ENCODE results near the gene FGF21. TPM values are rescaled to one million over a fixed set of nuclear protein-coding genes. Genes with fewer than 3 reads are reported as not detected.

Gene FGF21
- total RNA-seq, 1 donor from 2014 or later = not detected

GRCh38 chr19:48768994-48769713, 13.8 kb downstream of the FGF21 start:
- no peak for FAIRE-seq

GRCh38 chr19:48770266-48770665, 14.9 kb downstream of the FGF21 start:
- no peaks in the 10 kb centered on the region for H3K4me1 ChIP-seq (ENCODE audit: insufficient read depth, low read length)
- H3K9ac ChIP-seq (ENCODE audit: low read length) = no peak overlapping the region
- H3K4me3 ChIP-seq (ENCODE audit: insufficient read depth, low read depth, low read length) = no peak overlapping the region

More at GRCh38 chr19:48768994-48769713, 13.8 kb downstream of the FGF21 start:
- Mint-ChIP-seq H3K36me3 (ENCODE audit: low read depth, unreplicated experiment) (no peaks in the 10 kb centered on the region), H3K27ac (ENCODE audit: unreplicated experiment) (no peak overlapping the region), H3K27me3 (ENCODE audit: low read depth, unreplicated experiment) (peaks cover 20% of the 10 kb centered on the region), H3K9me3 (ENCODE audit: unreplicated experiment) (peaks cover 3% of the 10 kb centered on the region), H3K4me3 (ENCODE audit: unreplicated experiment) (no peak overlapping the region), H3K4me1 (ENCODE audit: low read depth, unreplicated experiment) (peaks cover 4% of the 10 kb centered on the region)
- Histone ChIP-seq H3K4me1 (ENCODE audit: insufficient read depth, low read length) (no peaks in the 10 kb centered on the region), H4K20me1 (ENCODE audit: insufficient read depth, low read length) (no peaks in the 10 kb centered on the region), H3K9me3 (ENCODE audit: insufficient read depth, low read depth, low read length) (no peaks in the 10 kb centered on the region), H3K4me3 (ENCODE audit: insufficient read depth, low read depth, low read length) (no peak overlapping the region), H3K9ac (ENCODE audit: low read length) (no peak overlapping the region), H3K27ac (ENCODE audit: low read depth, low read length) (no peak overlapping the region), H3K79me2 (ENCODE audit: insufficient read depth, low read length) (no peaks in the 10 kb centered on the region), H2AFZ (ENCODE audit: low read depth, low read length) (no peak overlapping the region), H3K4me2 (ENCODE audit: low read length) (no peak overlapping the region), H3K36me3 (ENCODE audit: insufficient read depth, low read length) (no peaks in the 10 kb centered on the region), H3K27me3 (ENCODE audit: insufficient read depth, low read length) (peaks cover 13% of the 10 kb centered on the region)
- no peak for TF ChIP-seq EZH2 (IDR thresholded peaks at IDR 0.05; ENCODE audit: insufficient read depth, low read length)
- no peak for TF ChIP-seq CTCF (IDR thresholded peaks at IDR 0.05; ENCODE audit: insufficient read depth, low read depth, low read length)
- DNase-seq (ENCODE audit: low read depth) = peak; percentile 33

More at GRCh38 chr19:48770266-48770665, 14.9 kb downstream of the FGF21 start:
- Mint-ChIP-seq H3K9me3 (ENCODE audit: unreplicated experiment) (peaks cover 3% of the 10 kb centered on the region), H3K4me3 (ENCODE audit: unreplicated experiment) (no peak overlapping the region), H3K36me3 (ENCODE audit: low read depth, unreplicated experiment) (no peaks in the 10 kb centered on the region), H3K27ac (ENCODE audit: unreplicated experiment) (peak overlapping the region; percentile 77), H3K27me3 (ENCODE audit: low read depth, unreplicated experiment) (peaks cover 15% of the 10 kb centered on the region), H3K4me1 (ENCODE audit: low read depth, unreplicated experiment) (peaks cover 4% of the 10 kb centered on the region)
- H3K79me2 ChIP-seq (ENCODE audit: insufficient read depth, low read length) = no peaks in the 10 kb centered on the region
- DNase-seq (ENCODE audit: low read depth) (peak; percentile 88), FAIRE-seq (no peak)
- no peak overlapping the region for H2AFZ ChIP-seq (ENCODE audit: low read depth, low read length)
- peak overlapping the region; percentile 23 for H3K4me2 ChIP-seq (ENCODE audit: low read length)
- H3K36me3 ChIP-seq (ENCODE audit: insufficient read depth, low read length) = no peaks in the 10 kb centered on the region
- peaks cover 10% of the 10 kb centered on the region for H3K27me3 ChIP-seq (ENCODE audit: insufficient read depth, low read length)
- TF ChIP-seq CTCF (IDR thresholded peaks at IDR 0.05; ENCODE audit: insufficient read depth, low read depth, low read length) (no peak), EZH2 (IDR thresholded peaks at IDR 0.05; ENCODE audit: insufficient read depth, low read length) (no peak)
- no peaks in the 10 kb centered on the region for H3K9me3 ChIP-seq (ENCODE audit: insufficient read depth, low read depth, low read length)
- H3K27ac ChIP-seq (ENCODE audit: low read depth, low read length) = no peak overlapping the region
- no peaks in the 10 kb centered on the region for H4K20me1 ChIP-seq (ENCODE audit: insufficient read depth, low read length)

All from astrocyte (in vitro differentiated cells and primary cell).